Mesenteric fat pad (tissue), 1 donor: ENCODE results near the gene DHRS1. TPM values are rescaled to one million over a fixed set of nuclear protein-coding genes. Genes with fewer than 3 reads are reported as not detected.
"Not testable (repeated sequence)": the region's sequence is repeated elsewhere in the genome, so short reads cannot be mapped to it uniquely, and the experiment has no call there.

Source experiments
- DNase-seq: peaks from one replicate; pipeline ENCODE4 v3.0.0-alpha.2; 2020; ENCODE audit warnings: low spot score
- total RNA-seq: library from RNA; stranded (reverse); fragmentation: NEBNext Ultra II Directional; extraction: Animal tissue kit (Norgen Biotek cat#: 25700); gene quantifications from one replicate; pipeline ENCODE4 v1.2.1, GENCODE V29; 2021
- donor health status: DM: yes; HTN: yes; CAD: no.

The DHRS1 gene
- total RNA-seq, 1 donor from 2014 or later, result 19.0 TPM

DNA sequence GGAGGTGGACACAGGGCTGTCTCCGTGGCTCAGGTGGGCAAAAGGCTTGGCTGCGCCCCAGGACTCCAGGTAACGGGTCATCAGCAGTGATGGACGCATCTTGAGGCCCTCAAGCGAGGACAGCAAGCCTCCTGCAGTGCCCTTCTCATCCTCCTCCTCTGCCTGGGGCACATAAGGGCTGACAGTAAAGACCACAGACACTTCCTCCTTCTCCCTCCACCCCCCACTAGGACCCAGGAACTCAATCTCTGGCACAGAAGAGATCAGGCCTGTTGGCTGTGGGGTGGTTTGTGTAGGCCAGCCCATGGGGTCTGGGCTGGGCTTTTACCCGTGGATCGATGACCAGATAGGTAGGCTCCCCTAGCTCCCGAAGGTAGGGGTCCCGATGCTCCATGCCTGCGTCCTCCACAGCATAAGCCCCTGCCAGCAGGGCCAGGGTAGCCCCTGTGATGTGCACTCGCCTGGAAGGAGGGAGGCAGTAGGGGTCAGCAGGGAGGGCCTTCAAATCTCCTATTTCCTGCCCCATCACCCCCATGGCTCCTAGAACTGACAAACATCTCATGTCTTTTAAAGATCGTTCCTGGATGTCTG is 29.6 kb upstream of the DHRS1 start:
- DNase-seq, result no peak

DNA sequence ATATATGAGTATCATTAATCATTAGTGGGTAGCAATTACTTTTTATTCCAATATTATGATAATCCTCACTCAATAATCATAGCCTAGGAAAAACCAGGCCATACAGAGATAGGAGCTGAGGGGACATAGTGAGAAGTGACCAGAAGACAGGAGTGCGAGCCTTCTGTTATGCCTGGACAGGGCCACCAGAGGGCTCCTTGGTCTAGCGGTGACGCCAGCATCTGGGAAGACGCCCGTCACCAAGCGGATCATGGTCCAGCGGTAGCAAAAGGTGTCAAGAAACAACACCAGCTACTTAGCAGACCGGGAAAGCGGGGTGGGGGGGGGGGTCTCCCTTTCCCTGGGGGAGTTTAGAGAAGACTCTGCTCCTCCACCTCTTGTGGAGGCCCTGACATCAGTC is 28.3 kb upstream of the DHRS1 start:
- DNase-seq, result not testable (repeated sequence)

- no peak for DNase-seq
These were observed 27.7 kb upstream of the DHRS1 start for GRCh38 chr14:24327303-24327702.

DNA sequence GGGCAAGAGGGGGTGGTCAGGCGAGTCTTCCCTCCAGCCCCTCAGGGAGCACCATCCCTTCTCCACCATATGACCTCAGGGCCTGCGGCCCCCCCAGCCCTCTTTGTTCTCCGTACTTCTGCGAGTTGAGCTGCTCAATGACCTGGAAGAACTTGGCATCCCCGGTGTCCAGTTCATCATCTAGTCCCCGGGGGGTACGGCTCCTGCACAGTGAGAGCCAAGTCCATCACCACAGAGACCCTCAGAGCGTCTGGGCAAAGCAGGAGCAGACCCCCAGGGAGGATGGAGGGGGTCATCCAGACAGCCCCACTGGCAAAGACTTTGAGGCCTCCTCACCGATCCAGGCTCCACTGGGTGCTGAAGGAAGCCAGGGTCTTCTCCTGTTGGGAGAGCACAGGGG is 26.4 kb upstream of the DHRS1 start:
- DNase-seq, result no peak

- DNase-seq, result no peak
These were observed 25.5 kb upstream of the DHRS1 start for GRCh38 chr14:24325041-24325530.

DNA sequence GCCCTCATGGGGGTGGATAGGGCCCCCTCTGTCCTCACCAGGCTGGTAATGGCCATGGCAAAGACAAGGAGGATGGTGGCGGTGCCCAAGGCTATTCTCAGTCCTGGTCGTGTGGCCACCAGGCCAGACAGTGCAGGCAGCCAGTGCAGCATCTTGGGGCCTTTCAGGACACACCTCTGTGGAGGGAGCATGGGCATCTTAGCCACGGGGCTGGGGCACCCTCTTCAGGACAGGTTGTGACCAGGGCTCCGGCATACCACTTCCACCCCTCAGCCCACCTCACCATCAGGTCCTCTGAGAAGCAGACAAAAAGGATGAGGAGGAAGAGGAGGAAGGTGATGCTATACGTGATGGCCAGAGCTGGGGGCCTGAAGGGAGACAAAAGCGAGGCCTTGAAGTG is 24.4 kb upstream of the DHRS1 start:
- DNase-seq, result no peak

DNA sequence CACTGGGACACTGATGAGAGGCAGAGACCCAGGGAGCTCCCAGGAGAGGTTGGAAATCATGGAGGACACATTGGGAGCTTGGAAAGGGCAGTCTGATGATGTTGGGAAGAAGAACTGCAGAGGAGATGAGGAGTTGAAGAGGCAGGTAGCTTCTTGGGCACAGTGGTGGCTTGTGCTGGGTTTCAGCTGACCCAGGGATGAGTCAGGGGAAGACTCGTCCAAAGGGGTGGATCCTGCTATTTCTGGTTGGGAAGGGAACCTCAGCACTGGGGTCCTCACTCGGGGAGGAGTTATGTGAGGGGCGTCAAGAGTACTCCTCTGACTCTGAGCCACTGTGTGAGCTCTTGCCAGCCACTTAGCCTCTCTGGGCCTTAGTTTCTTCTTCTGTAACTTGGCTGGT is 23.8 kb upstream of the DHRS1 start:
- no peak for DNase-seq

DNA sequence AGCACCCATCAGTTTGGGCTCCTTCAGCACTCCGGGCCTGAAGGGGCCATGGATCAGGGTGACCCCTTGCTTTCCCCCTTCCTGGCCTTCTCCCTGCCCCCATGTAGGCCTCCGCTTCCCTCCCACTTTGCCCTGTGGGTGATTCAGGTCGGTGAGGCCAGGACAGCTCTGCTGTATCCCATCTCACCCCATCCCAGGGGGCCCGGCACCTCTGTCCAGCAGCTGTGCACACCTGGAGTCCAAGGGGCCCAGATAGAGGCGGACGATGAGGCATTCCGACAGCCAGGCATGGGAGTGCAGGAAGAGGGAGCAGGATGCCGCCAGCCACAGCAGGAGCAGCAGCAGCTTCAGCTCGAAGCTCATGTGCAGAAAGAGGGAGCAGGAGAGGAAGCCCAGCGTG is 23.1 kb upstream of the DHRS1 start:
- no peak for DNase-seq

GRCh38 chr14:24321212-24321975 is 21.8 kb upstream of the DHRS1 start:
- DNase-seq, result no peak

DNA sequence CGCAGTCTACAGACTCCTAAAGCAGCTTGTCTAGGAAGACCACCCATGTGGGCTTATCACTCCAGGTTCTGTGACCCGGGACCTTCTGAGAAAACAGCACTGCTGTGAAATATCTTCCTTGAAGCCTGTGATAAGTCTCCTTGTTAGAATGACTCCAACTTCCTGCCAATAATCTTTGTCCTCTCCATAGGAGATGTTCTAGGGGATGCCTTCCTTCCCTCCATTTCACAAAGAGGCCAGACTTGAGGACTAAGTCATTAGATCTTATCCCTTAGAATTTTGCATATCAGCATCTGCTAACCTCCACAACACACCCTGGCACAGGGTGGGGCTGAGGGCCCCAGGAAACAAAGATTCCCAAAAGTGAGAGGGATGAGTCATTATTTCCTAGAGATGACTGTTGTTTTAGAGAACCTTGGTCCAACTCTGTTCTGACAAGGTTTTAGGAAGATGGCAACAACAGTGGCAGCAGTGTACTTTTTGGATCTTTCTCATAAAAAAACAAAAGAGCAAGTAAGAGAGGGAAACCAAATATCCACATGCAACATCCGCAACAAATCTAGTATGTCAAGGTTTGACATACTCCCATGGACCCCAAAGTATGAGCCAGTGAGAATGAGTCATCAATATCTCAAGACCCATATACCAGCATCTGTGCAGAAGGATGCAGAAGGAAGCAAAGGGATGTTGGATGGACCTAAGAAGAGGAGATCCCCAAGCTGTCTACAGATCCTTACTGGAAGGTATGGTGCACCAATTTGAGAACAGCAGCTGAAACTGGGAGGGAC is 17.8 kb upstream of the DHRS1 start:
- DNase-seq, result no peak

DNA sequence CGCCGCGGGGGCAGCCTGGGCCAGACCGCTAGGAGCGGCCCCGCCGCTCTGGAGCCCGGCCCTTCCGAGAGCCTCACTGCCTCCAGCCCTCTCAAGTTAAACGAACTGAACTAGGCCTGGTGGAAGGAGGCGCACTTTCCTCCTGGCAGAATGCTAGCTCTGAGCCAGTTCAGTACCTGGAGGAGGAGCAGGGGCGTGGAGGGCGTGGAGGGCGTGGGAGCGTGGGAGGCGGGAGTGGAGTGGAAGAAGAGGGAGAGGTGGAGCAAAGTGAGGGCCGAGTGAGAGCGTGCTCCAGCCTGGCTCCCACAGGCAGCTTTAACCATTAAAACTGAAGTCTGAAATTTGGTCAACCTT is 17.0 kb upstream of the DHRS1 start:
- no peak for DNase-seq

DNA sequence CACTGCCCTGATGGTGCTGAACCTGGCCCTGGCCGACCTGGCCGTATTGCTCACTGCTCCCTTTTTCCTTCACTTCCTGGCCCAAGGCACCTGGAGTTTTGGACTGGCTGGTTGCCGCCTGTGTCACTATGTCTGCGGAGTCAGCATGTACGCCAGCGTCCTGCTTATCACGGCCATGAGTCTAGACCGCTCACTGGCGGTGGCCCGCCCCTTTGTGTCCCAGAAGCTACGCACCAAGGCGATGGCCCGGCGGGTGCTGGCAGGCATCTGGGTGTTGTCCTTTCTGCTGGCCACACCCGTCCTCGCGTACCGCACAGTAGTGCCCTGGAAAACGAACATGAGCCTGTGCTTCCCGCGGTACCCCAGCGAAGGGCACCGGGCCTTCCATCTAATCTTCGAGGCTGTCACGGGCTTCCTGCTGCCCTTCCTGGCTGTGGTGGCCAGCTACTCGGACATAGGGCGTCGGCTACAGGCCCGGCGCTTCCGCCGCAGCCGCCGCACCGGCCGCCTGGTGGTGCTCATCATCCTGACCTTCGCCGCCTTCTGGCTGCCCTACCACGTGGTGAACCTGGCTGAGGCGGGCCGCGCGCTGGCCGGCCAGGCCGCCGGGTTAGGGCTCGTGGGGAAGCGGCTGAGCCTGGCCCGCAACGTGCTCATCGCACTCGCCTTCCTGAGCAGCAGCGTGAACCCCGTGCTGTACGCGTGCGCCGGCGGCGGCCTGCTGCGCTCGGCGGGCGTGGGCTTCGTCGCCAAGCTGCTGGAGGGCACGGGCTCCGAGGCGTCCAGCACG is 16.4 kb upstream of the DHRS1 start:
- DNase-seq, result no peak

GRCh38 chr14:24315243-24315806 is 15.7 kb upstream of the DHRS1 start:
- no peak for DNase-seq

DNA sequence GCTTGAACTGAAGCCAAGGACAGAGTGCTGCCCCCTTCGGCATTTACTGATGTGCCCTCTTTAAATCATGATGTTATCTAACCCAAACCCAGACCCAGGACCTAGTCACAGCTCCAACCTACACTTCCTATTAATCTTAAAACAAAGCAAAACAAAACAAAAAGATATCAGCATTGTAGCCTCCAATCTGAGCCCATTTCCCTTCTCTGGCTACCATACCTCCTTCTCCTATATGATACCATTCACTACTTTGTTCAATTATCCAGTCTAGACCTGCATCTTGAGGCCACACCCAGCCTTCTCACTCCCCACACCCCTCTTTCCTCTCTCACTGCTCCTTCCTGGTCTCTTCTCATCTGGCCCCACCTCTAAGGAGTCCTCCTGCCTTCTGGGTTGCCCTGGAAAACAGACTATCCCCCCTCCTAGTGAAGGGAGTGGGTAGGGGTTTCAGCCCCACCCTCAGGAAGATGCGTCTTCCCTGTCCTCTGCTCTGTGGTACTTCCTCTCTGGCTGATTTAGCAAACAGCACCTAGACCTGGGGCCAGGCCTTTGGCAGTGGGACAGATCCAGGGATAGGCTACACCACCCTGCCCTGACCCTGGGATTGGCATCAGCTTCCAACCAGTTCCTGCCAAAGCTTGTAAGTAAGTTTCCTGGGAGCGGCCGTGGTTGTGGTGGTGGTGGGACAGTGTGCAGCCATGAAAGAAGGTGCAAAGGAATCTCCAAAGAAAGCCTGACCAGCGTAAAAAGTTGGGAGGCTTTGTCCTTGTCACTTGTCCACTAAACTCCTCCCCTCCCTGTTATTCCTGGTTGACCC is 15.0 kb upstream of the DHRS1 start:
- no peak for DNase-seq

- no peak for DNase-seq
These were observed 14.3 kb upstream of the DHRS1 start for GRCh38 chr14:24313913-24314312.

DNA sequence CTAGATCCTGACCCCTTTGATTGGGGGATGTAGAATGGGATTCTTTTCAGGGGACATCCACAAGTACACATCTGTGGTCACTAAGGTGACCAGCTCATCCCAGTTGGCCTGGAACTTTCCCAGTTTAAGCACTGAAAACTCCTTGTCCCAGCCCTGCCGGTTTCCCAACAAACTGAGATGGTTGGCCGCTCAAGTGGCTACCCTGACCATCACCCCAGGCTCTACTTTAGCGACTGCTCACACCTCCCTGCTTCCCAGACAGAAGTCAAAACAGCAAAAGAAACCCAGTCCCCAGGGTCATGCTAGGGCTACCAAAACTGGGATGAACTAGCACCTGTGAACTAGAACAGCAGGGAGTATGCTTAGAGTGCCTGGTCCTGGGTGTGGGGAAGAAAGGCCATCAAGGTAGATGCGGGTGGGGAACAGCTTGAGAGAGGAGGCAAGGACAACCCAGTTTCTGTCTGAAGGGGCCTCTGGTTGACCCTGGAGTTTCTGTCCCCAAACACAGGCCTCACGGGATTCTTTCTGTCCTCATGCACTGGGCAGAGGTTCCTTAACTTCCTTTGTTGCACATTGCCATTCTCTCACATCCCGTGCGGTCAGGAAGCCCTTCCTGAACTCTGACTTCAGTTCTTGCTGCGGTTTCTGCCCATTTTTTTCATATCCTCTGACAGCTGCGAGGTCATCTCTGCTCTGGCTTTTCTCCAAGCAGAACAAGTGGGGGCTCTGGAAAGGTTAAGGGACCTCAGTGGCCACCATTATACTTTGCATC is 13.3 kb upstream of the DHRS1 start:
- DNase-seq, result no peak

DNA sequence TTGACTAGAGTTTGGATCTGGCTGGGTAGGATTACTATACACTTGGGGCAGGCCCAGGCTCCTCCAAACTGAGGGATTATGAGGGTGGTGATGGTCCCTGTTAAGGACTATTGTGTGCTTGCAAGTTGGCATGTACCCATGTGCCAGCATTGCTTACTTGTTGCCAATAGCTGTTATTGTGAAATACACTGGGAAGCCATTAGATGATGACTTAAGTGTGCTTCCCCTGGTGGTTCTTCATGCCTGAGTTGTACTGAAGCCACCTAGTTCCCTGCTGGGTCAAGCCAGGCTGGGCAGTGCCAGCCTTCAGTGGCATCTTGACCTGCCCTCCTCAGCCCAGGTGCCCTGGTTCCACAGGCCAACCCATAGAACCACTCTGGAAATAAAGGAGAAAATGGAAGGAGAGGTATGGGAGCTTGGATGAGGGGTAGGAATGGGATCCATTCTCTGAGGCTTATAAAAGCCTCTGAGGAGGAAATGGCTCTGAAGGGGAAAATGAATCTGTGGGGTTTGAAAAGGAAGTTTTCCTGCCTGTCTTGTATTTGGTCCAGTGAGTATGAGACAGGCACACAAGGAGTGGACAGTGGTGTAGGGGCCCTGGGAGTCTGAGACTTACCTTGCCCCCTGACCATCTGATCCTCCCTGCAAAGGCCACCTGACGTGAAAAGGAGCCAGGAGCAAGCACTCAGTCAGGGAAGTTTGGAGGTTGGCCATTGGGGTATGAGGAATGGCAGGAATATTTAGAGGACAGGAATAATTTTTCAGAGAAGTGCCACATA is 12.4 kb upstream of the DHRS1 start:
- no peak for DNase-seq
